HG02840 (cell line): ENCODE measurements around the gene LITAF.
"Not testable (repeated sequence)": the region's sequence is repeated elsewhere in the genome, so short reads cannot be mapped to it uniquely, and the experiment has no call there.

Experiments used
- ATAC-seq: cut with Tn5 transposase; IDR thresholded peaks from one replicate; pipeline ENCODE4 v1.9.1; 2021; ENCODE audit warnings: mild to moderate bottlenecking, moderate library complexity, moderate number of reproducible peaks; ENCODE audit not compliant: unreplicated experiment, low FRiP score

Gene LITAF

DNA sequence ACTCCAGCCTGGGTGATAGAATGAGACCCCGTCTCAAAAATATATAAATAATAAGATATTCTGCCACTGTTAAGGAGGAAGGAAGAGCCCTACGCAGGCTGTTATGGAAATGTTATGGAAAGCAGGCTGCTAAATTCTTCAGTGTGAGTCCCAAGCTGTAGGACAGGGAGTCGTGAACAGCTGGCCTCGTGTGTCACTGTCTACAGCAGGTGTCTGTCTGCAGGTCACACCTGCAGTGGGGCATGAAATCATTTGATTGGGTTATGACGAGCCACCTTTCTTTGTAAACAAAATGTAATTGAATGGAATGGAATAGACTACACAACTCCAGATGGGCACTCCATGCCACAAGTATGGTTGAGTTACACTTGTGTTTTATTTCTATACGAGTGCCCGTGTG is 15.6 kb upstream of the LITAF start:
- ATAC-seq, result no peak

DNA sequence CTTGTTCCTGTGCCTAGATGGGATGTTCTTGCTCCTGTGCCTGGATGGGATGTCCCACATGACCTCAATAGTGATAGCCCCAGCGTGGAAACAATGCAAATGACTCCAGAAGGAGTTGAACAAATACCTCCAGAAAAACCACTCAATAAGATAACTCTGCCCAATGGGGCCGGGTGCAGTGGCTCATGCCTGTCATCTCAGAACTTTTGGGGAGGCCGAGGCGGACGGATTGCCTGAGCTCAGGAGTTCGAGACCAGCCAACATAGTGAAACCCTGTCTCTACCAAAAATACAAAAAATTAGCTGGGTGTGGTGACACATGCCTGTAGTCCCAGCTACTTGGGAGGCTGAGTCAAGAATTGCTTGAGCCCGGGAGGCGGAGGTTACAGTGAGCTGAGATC is 15.2 kb upstream of the LITAF start:
- ATAC-seq, result no peak

- ATAC-seq, result no peak
Observed at GRCh38 chr16:11601425-11601824, 14.7 kb upstream of the LITAF start.

GRCh38 chr16:11599579-11599978 is 12.9 kb upstream of the LITAF start:
- no peak for ATAC-seq

- ATAC-seq, result no peak
Observed at GRCh38 chr16:11597235-11598095, 10.7 kb upstream of the LITAF start.

- no peak for ATAC-seq
Observed at GRCh38 chr16:11596572-11597226, 10.0 kb upstream of the LITAF start.

DNA sequence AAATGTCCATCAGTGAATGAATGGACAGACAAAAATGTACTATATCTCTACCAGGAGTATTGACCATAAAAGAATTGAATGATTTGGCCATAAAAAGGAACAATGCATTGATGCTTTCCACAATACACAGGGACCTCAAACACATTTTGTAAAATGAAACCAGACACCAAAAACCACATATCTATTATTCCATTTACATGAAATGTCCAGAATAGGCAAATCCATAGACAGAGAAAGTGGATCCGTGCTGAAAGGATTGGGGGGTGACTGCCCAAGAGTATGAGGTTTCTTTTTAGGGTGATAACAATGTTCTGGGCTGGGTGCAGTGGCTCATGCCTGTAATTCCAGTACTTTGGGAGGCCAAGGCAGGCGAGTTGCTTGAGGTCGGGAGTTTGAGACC is 6.9 kb upstream of the LITAF start:
- ATAC-seq, result no peak

- not testable (repeated sequence) for ATAC-seq
Observed at GRCh38 chr16:11593076-11593475, 6.4 kb upstream of the LITAF start.

- ATAC-seq, result not testable (repeated sequence)
Observed at GRCh38 chr16:11591630-11592029, 4.9 kb upstream of the LITAF start.

DNA sequence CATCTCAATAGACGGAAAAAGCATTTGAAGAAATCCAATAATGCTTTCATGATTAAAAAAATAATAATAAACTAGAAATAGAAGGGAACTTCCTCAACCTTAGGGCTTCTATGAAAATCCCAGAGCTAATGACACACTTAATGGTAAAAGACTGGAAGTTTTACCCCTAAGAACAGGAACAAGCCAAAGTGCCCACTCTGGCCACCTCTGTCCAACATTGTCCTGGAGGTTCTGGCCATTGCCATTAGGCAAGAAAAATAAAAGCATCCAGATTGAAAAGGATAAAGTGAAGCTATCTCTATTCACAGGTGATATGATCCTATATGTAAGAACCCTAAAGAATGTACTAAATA is 2.5 kb upstream of the LITAF start:
- no peak for ATAC-seq

GRCh38 chr16:11588321-11589197 is 1.8 kb upstream of the LITAF start:
- no peak for ATAC-seq

GRCh38 chr16:11587643-11588247 is 1.0 kb upstream of the LITAF start:
- ATAC-seq, result no peak

GRCh38 chr16:11586378-11586855 is 302 bp downstream of the LITAF start:
- peak; percentile 25 for ATAC-seq

GRCh38 chr16:11585460-11586377 is 1.0 kb downstream of the LITAF start:
- ATAC-seq, result peak; percentile 12

DNA sequence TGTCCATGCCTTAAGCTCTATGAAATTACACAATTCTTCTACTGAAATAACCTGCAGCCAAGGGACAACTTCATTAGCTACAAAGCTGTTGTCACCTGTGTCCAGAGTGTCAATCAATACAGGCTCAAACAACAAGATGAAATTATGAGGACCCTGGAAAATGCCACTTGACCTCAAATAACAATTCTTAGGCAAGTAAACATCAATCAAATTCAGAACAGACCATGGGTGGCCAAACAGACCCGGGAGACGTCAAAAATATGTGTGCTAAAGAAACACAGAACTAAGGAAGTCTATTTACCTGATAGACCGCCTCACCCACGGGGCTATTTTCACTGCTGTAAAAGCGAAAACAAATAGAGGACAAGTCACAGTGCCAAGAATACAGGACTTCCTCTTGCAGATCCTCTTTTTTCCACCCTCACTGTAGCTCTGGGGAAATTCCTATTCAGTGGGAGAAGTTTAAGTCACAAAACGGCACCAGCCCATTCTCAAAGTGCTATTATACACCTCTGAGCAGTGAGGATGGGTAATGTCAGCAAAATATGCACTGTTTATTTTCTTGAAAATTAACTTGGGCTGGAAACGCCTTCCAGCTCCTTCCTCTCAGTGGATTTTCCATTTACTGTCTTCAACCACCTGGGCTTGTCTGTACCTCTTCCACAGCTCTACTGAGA is 2.7 kb downstream of the LITAF start:
- no peak for ATAC-seq

GRCh38 chr16:11583166-11583565 is 3.6 kb downstream of the LITAF start:
- ATAC-seq, result no peak

DNA sequence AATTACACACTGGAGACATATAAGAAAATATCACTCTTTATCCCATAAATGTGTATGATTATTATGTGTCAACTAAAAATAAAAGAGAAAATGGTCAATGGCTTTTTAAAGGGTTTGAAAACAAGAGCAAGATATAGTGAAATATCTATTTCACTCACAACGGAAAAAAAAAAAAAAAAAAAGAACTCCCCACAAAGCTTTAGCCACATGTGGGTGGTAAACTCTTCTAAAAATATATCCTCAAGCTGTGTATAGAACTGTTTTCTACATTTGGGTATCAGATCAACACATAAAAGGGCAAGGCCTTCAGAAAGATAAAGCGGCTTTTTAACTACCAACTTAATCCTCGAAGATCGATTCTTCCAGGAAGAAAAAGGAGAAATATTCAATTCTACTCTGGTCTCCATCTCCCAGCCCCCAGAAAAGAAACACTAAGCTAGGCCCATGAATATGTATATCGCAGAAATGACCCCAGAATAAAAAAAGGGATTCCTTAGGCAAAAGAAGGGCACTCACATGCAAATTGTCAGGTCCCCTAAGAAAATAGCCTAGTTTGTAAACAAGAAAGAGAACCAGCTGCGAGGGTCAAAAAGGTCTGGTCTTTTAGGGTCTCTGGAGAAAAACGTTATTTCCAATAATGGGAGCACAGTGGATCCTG is 4.4 kb downstream of the LITAF start:
- ATAC-seq, result no peak

DNA sequence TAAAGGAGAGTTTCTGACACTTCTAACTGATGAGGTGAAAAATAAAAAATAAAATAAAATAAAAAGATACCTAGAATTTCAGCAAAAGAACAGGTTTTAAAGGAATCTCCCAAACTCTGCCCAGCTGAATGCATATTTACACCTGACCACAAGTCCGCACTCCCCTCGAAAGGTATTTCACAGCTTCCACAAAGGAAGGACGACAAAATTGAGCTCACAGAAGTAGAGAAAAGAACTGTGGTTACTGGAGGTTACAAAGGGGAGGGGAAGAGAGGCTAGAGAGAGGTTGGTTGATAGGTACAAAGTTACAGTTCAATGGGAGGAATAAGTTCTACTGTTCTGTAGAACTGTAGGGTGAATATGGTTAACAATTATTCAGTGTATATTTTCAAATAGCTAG is 5.0 kb downstream of the LITAF start:
- no peak for ATAC-seq
